ENCODE results near the gene CBR1. TPM values are rescaled to one million over a fixed set of nuclear protein-coding genes. Genes with fewer than 3 reads are reported as not detected.

CBR1 gene
- 124 and 234 TPM in 2 replicates for total RNA-seq (2014; rRNA removed)
- 86.4 TPM for polyA plus RNA-seq (2012)

DNA sequence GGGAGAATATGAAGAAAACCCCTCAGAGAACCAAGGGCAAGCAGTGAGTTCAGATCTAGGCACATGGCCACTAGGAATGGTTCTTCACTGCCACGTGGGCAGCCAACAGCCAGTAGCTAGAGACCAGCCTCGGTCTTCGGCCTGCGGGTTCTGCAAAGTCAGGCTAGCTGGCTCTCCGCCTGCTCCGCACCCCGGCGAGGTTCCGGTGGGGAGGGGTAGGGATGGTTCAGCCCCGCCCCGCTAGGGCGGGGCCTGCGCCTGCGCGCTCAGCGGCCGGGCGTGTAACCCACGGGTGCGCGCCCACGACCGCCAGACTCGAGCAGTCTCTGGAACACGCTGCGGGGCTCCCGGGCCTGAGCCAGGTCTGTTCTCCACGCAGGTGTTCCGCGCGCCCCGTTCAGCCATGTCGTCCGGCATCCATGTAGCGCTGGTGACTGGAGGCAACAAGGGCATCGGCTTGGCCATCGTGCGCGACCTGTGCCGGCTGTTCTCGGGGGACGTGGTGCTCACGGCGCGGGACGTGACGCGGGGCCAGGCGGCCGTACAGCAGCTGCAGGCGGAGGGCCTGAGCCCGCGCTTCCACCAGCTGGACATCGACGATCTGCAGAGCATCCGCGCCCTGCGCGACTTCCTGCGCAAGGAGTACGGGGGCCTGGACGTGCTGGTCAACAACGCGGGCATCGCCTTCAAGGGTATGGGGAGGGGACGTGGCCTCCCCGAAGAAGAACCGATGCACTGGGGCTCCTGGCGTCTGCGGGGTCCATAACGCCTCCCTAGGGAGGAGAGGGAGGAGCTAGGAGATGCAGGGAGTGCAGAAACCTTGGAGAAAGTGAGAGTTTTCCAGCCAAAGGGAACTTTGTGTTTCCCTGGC, at the start of gene CBR1:
Gene CBR1 (plus strand): TSS at position 312 of the 871 bp plus-strand sequence. CDS start 92 bp downstream, at position 404.
- peak; percentile 88 for DNase-seq (ENCODE audit: low read depth)

DNA sequence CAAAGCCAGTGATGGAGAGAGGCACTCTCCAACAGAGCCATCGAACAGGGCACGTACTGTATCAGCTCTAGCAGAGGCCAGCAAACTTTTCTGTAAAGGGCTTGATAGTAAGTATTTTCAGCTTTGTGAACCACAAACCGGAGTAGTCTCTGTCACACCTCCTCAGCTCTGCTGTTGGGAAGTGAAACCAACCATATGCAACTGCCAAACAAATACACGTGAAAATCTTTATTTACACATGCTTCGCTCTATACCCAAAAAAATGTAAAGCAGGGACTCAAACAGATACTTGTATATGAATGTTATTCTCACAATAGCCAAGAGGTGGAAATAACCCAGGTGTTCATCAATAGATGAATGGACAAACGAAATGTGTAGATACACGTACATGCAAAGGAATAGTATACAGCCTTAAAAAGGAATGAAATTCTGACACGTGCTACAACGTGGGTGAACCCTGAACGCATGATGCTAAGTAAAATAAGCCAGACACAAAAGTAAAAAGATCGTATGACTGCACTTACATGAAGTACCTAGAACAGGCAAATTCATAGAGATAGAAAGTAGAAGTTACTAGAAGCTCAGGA, 48.5 kb upstream of the CBR1 start:
- no peak for DNase-seq (ENCODE audit: low read depth)

DNA sequence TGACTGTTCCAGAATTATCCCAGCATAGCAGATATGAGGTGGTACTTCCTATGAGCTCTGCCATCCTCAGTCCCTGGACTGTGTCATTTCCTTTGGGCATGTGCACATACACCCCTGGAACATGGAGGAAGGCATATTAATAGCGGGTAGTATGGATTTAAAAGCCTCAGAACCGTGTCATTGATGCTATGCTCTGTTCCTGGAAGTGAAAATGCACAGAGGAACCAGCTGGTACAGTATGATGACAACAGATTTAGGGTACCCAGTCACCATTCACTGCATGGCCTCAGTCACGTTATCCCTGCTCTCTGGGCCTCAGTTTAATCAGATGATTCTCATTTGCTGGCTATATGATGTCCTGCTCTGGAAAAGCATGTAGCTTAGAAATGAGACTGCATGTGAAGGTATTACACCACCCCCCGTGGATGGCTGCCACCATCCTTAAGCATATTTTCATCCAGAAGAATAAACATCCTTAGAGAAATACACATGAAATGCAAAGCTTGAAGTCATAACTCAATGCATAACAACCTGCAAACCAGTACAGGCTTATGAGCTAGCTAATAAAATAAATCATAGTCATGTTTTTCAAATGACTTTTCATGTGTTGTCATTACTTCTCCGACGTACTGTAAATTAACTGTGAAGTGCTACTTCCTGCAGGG, 47.3 kb upstream of the CBR1 start:
- DNase-seq (ENCODE audit: low read depth), result no peak

DNA sequence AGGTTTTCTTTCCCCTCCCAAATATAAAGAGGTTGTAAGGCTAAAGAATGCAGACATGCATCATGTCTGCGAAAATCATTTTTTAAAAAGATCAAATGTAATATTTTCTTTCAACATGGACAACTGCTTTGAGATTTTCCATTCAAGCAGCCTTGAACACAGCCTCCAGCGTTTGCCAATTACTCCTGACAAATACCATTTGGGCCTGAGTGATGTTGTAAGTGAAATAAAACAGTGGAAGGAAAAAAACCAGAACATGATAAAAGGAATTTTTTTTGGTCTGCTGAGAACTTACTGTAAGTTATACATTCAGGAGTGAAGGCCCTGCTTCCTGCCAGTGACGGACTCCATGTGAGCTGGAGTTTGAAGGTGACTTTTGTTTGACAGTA, 46.7 kb upstream of the CBR1 start:
- no peak for DNase-seq (ENCODE audit: low read depth)

DNA sequence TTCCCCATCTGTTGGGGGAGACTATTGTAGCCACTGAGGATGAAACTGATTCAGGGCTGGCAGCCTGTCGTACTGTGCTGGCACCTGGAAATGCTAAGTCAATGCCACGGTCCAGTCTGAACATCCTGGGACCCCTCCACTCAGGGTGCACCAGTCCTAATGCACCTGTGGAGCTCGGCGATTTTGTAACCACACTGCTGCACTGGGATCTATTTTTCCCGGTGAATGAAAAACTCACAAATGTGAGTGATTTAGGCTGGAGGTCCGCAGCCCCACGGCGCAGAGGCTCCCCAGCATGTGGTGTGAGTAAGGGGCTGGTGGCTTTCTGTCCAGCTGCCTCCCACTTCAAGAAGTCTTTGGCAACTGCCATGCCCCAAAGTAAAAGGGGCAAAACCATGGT, 45.0 kb upstream of the CBR1 start:
- no peak for DNase-seq (ENCODE audit: low read depth)

DNA sequence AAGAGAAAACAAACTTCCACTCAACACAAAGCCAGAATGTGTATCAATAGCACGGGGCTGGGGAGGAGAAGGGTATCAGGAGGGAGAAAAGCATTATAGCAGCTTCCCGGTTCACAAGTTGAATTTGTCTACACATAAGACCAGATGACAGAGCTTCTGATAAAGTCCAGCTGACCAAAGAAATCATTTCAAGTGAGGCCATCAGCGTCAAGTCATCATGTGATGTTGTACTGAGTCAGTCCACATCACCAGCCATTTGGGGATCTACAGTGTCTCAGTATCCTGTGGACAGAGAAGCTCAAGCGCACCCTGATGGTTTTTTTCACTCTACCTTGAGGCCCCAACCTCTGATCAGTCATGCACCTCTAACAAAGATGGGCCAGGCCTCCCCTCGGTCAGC, 42.5 kb upstream of the CBR1 start:
- DNase-seq (ENCODE audit: low read depth), result peak; percentile 18

DNA sequence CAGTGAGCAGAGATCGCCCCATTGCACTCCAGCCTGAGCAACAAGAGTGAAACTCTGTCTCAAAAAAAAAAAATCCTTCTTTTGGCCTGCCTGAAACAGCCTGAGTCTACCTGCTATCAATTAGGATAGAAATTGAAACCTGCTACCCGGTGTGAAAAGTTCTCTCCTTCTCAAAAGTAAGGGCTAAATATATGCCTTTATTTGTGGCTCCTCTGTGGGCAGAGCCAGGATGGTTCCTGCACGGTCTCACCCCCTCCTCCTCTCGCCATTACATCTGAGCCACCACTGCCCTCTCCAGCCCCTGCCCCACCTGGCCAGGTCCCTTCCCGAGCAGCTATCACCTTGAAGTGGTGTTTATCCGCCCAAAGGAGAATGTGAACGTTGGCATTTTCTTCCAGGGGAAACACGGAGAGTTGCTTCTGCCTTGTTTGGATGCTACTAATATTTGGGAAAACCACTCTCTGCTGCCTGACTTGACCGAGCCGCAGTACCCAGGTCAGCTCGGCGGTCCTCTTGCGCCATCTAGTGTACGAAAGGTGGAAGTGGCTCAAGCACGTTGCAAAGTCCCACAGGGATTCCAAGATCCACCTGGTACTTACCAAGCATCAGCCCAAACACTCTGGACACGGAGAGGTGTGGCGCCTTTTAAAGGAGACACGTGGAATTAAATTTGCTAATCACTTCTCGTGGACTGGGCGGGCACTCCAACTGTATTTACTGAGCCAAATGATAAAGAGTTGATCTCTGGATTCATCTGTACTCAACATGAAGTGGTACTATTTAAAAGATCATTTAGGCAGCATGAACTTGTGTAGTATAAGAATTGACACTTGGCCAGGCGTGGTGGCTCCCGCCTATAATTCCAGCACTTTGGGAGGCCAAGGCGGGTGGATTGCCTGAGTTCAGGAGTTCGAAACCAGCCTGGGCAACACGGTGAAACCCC, 41.4 kb upstream of the CBR1 start:
- peak; percentile 71 for DNase-seq (ENCODE audit: low read depth)

DNA sequence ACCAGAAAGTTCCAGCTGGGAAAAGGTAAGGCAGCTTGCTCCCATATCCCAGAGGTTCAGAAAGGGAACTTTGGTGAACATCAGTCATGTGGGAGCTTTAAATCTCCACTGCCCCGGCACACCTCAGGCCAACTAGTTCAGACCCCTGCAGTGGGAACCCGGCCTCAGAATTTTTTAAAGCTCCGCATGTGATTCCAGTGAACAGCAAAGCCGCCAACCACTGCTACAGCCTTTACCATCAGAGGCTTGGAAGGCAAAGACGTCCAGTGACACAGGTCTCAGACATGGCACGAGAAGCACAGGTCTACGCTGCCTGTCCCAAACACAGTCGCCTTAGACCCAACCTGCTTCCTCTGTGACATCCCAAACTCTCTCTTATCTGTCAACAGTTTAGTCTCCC, 40.5 kb upstream of the CBR1 start:
- DNase-seq (ENCODE audit: low read depth), result no peak

DNA sequence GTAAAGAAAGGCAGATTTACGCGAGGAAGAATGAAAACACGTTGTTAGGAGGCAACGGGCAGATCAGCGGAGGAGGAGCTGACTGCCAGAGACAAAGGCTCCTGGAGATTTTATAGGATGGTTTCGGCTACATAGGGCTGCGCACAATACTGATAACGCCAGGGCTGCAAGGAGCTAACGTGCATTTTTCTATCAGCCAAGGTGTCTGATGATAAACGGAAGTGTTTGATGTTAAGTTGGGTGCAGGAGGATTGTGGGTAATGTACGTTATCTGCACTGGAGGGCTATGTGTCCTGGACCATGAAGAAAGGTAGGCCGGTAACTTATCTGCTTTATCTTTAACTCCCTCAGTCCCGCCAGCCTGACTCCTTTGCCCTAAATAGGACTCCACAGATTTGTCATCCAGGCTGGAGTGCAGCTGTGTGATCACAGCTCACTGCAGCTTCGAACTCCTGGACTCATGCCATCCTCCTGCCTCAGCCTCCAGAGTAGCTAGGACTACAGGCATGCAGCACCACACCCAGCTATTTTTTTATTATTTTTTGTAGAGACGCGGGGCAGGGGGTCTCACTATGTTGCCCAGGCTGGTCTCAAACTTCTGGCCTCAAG, 39.1 kb upstream of the CBR1 start:
- DNase-seq (ENCODE audit: low read depth), result peak; percentile 19

DNA sequence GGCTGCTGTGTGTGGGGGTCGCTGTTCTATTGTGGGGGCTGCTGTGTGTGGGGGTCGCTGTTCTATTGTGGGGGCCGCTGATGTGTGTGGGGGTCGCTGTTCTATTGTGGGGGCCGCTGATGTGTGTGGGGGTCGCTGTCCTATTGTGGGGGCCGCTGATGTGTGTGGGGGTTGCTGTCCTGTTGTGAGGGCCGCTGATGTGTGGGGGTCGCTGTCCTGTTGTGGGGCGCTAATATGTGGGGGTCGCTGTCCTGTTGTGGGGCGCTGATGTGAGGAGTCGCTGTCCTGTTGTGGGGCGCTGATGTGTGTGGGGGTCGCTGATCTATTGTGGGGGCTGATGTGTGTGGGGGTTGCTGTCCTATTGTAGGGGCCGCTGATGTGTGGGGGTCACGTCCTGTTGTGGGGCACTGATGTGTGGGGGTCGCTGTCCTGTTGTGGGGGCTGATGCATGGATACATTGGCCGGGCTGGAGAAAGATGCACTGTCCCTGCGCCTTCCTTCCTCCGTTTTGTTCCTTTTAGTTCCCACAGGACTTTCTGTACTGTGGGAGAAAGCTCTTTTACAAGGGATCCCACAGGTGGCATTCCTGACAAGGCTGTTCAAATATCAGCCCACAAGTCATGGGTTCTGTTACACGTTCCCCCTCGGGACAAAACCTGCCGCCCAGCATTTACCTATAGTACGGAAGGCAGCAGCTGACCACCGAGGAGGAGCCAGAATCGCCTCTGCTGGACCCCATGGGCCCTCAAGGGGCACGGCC, 37.0 kb upstream of the CBR1 start:
- DNase-seq (ENCODE audit: low read depth), result no peak

DNA sequence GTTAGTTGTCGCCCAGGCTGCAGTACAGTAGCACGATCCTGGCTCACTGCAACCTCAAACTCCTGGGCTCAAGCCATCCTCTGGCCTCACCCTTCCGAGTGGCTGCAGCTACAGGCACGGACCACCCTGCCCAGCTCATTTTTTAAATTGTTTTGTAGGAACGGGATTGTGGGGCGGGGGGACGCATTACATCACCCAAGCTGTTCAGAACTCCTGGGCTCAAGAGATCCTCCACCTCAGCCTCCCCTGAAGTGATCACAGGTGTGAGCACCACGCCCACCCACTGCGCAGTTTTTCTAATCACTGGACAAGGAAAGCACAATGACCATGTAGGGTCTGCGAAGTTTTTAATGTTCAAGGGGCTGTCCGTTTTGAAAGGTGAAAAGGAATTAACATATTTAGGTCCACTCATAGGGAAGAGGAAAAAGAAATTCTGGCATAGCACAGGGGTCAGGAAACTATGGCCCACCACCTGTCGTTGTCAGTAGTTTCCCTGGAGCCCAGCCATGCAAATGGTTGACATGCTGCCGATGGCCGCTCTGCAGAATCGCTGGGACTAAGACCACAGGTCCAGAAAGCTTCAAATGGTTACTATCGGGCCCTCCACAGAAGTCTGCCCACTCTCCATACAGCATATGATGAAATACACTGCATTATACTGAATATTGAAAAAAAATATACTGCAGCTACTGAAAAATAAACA, 35.5 kb upstream of the CBR1 start:
- DNase-seq (ENCODE audit: low read depth), result peak; percentile 29

DNA sequence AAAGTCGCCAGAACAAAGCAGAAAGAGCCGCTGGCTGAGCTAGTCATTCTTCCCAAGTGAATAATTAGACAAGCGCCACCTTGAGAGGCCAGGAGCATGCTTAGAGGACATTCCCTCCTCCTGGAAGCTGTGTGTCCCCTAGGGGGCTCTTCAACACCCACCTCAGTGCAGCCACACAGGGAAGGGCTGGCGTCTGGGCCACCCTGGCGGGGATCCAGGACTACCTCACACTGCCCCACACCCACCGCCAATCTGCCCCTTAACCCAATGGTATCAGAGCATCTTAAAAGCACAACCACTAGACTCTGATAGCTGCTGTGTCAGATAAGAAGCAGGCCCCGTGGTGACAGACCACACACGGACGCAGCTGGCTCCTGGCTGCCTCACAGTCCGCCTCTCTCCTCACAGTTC, 34.4 kb upstream of the CBR1 start:
- DNase-seq (ENCODE audit: low read depth), result no peak

DNA sequence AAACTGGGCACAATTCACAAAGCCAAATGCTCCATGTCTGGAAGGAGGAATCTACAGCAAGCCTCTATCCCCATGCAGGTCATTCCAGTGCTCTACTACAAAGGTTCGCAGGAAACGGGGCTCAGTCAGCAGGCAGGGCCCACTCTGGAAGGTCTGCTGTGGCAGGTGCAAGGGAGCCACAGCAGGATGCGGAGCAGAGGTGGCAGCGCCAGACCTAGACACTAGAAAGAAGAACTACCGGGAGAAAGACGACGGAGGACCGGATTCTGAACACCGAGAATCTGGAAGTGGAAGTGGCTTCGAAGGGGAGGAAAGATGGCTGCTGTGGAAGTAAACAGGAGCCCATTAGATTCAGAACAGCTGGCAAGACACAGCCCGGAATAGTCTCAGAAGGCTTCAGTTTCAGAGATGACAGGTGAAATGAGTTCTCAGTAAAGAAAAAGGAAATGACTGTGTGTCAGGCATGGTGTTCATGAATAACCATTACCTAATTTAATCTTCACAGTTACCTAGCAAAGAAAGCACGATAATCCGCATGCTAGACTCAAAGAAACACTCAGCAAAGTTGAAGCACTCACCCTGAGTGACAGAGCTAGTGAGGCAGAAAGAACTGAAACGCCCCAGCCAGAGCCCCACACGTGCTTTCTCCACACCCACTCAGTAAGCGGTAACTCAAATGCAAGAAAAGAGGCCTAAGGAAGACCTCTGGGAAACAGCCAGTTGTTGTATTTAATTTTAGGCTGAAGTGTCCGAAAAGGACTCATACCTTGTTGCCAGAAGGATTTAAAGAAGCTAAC, 30.9 kb upstream of the CBR1 start:
- DNase-seq (ENCODE audit: low read depth), result no peak

DNA sequence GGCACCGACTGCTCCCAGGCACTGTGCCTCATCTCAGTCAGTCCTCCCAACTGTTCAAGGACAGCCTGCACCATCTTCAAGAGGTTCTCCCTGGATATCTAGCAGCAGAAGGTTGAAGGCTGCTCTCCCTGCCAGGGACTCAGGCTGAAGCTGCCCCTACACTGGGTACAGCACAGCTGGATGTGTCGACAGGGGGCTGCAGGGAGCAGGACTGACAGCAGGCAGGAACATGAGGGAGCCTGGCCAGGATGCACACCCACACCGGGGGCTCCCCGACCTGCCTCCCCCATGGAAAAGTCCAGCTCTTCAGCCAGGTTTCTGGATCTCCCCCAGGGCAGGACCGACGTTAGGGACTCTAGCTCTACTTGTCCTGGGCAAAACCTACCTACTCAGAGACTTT, 30.0 kb upstream of the CBR1 start:
- no peak for DNase-seq (ENCODE audit: low read depth)

DNA sequence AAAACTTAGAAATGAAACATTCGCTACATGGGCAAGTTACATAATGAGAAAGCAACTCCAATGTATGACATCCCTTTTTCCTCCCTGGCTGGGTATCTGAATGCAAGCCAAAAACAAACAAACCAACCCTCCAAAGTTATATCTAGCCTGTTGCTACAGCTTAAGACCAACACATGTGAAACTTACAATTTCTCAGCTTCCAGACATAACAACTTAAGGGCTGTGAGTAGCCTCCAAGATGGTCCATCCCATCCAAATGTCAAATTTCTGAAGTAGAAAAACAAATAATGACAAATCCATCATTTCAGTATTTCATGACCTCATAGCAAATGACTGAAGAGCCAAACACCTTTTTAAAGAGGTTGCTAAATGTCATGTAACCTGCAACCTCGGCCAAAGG, 29.4 kb upstream of the CBR1 start:
- no peak for DNase-seq (ENCODE audit: low read depth)

DNA sequence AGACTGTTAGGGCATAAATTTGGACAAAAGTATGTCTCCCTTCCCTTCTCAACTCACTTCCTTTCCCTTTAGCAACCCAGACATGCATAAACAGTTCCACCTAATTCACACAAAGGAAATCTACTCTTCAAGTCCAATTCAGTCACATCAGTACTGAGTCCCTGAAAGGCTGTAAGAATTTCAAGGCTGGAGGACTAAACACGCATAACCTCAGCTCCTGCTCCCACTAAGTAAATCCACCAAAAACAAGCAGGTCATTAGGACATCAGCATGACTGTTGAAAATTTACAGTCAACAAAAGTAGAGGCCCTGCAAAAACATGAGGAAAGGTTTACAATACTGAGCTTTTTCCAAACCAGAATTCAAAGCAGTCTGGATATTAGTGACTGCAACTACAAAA, 27.9 kb upstream of the CBR1 start:
- no peak for DNase-seq (ENCODE audit: low read depth)

DNA sequence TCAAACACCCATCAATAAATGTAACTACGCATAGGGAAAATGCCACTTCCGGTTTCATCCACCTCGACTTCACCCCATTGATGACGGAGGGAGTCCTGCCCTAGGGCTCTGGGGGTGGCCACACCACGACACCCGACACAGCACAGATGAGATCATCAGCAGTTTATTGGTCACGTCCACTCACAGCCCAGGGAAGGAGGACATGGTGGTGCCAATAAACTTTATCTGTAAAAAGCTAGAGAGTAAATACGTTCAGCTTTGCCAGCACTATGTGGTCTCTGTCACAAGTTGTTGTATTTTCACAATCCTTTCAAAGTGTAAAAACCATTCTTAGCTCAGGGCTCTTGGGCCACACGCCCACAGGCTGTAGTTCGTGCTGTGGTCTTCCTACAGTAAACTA, 25.8 kb upstream of the CBR1 start:
- DNase-seq (ENCODE audit: low read depth), result no peak

DNA sequence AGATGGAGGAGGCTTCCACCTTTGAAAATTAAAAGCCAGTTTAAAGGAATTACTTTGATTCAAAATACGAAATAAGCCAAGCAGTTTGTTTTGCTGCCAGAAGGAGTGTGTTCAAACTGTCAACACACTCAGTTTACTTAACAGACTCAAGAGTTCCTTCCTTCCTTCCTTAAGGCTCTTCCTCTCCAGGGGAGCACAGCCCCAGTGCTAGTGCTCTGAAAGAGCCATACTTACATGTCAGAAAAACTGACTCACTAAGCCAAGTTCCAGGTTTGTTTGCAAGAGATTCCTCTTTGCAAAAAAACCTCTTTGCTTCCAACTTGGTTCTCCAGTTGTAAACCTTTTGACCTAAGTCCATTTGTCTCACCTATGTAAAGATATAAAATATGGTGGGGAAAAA, 23.8 kb upstream of the CBR1 start:
- no peak for DNase-seq (ENCODE audit: low read depth)

DNA sequence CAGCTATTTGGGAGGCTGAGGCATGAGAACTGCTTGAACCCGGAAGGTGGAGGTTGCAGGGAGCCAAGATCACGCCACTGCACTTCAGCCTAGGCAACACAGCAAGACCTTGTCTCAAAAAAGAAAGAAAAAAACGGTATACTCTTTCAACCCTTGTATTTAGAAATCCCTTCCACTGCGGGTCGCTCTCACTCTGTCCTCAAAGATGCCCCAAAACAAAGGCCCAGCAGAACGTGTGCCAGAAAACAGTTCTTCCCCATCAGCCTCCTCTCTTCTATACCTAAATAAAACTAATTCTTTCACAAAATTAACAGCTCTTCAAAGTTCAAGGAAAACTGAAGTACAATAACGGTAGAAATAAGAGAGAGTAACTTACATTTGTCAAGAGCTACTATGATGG, 22.7 kb upstream of the CBR1 start:
- no peak for DNase-seq (ENCODE audit: low read depth)
